Activated effector memory CD4-positive, alpha-beta T cell treated with anti-CD3 and anti-CD28 coated beads, Interleukin-2, amount 50 U/mL, for 16 hours (primary cell): Measurements from ENCODE around the gene CORO7.
"Not testable (repeated sequence)": the region's sequence is repeated elsewhere in the genome, so short reads cannot be mapped to it uniquely, and the experiment has no call there.

ENCODE experiments used
- DNase-seq: peaks from one replicate; pipeline ENCODE4 v3.0.0-alpha.2; 2020

Gene CORO7

GRCh38 chr16:4399001-4399730, 17.2 kb downstream of the CORO7 start:
- DNase-seq = no peak

- DNase-seq = no peak
Measured at GRCh38 chr16:4395055-4395726, 21.2 kb downstream of the CORO7 start.

- not testable (repeated sequence) for DNase-seq
Measured at GRCh38 chr16:4393850-4394249, 22.5 kb downstream of the CORO7 start.

GRCh38 chr16:4393240-4393600, 23.2 kb downstream of the CORO7 start:
- no peak for DNase-seq

- no peak for DNase-seq
Measured at GRCh38 chr16:4392382-4393239, 23.8 kb downstream of the CORO7 start.

- no peak for DNase-seq
Measured at GRCh38 chr16:4391631-4392381, 24.6 kb downstream of the CORO7 start.

- DNase-seq = no peak
Measured at GRCh38 chr16:4390266-4391260, 25.8 kb downstream of the CORO7 start.

GRCh38 chr16:4389051-4389955, 27.1 kb downstream of the CORO7 start:
- DNase-seq = no peak

- no peak for DNase-seq
Measured at GRCh38 chr16:4388271-4389021, 27.9 kb downstream of the CORO7 start.

- no peak for DNase-seq
Measured at GRCh38 chr16:4387781-4388180, 28.6 kb downstream of the CORO7 start.

GRCh38 chr16:4386951-4387565, 29.3 kb downstream of the CORO7 start:
- DNase-seq = no peak

GRCh38 chr16:4386451-4386805, 30.0 kb downstream of the CORO7 start:
- DNase-seq = no peak

- no peak for DNase-seq
Measured at GRCh38 chr16:4385789-4386450, 30.5 kb downstream of the CORO7 start.

- no peak for DNase-seq
Measured at GRCh38 chr16:4385066-4385788, 31.2 kb downstream of the CORO7 start.

GRCh38 chr16:4384509-4384942, 31.9 kb downstream of the CORO7 start:
- DNase-seq = no peak

- no peak for DNase-seq
Measured at GRCh38 chr16:4383591-4384444, 32.6 kb downstream of the CORO7 start.

- DNase-seq = no peak
Measured at GRCh38 chr16:4382795-4383357, 33.5 kb downstream of the CORO7 start.
